Pulmonary artery endothelial cell (primary cell): Measurements from ENCODE around the gene IFIT5. TPM values are rescaled to one million over a fixed set of nuclear protein-coding genes. Genes with fewer than 3 reads are reported as not detected.
A peak's percentile ranks its signal among the peaks of the same experiment; 100 is the strongest.
"Not testable (repeated sequence)": the region's sequence is repeated elsewhere in the genome, so short reads cannot be mapped to it uniquely, and the experiment has no call there.

Source experiments
- DNase-seq: peaks from one replicate; pipeline ENCODE4 v3.0.0-alpha.2; 2011; ENCODE audit warnings: low read depth, low spot score
- total RNA-seq: library from RNA; depleted of rRNA; stranded (reverse); fragments of >200 nt; gene quantifications from 2 replicates; pipeline ENCODE4 v1.2.3, GENCODE V29; 2014

Gene IFIT5, protein sequence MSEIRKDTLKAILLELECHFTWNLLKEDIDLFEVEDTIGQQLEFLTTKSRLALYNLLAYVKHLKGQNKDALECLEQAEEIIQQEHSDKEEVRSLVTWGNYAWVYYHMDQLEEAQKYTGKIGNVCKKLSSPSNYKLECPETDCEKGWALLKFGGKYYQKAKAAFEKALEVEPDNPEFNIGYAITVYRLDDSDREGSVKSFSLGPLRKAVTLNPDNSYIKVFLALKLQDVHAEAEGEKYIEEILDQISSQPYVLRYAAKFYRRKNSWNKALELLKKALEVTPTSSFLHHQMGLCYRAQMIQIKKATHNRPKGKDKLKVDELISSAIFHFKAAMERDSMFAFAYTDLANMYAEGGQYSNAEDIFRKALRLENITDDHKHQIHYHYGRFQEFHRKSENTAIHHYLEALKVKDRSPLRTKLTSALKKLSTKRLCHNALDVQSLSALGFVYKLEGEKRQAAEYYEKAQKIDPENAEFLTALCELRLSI
- total RNA-seq = 11.5 and 19.5 TPM in 2 replicates

DNA sequence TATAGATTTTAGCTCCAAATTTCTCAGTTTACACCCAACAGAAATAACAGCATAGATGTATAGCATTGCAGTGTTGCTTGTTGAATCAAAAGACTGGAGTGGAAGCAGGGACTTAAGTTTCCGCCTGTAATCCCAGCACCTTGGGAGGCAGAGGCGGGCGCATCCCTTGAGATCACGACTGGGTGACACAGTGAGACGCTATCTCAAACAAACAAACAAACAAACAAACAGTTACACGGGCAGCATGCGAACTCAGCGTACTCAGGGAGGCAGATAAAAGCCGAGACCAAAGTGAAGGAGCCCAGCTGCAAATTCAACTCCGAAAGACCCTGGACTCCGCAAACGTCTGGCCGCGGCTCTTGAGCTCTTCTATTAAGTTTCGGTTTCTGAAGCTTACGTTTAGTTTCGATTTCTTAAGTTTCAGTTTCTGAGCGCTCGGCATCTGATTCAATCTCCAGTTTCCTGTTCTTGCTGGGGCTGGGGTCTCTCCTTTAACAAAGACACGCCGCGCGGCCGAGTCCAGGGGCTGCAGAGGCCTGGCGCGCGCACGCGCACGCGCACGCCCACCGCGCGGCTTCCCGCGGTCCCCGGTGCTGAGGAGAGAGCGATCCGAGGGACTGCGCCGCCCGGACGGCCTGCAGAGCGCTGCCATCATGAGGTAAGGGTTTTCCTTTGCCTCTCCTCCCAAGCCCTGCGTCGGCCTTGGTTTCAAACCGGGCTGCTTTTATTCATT is at the start of gene IFIT5:
Gene IFIT5 (plus strand): TSS at position 423 of the 733 bp plus-strand sequence. CDS start 231 bp downstream, at position 654.
- no peak for DNase-seq

DNA sequence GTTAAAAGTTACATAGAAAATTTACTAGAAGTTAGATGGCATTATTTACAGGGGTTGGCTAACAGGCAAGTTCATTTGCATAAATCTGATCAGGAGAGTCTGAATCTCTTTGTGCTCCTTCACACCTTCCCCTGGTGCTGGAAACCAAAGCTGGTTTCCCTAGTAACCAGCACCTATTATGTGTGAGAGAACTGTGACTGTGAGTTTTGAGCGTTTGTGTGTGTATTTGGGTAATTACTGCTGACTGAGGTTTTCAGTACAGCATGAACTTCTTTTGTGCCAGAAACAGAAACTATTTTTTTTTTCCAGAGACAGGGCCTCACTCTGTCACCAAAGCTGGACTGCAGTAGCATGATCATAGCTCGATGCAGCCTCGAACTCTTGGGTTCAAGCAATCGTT is 46.8 kb upstream of the IFIT5 start:
- no peak for DNase-seq

DNA sequence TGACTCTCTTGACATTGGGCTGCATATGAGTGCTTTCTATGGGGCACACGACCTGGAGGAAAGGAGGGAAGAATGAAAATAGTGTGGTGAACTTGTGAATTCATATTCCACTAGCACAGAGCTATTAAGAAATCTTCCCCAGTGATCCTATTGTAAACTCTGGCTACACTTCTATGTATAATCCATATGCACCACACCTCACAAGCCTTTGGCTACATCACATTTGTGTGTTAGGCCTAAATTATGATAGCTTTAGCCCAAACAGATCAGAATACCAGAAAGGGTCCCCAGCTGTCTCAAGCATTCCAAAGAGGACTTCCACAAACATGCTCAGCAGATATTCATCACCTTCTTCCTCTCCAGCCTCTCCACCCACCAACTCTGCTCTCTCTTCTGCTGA is 46.2 kb upstream of the IFIT5 start:
- DNase-seq = no peak

DNA sequence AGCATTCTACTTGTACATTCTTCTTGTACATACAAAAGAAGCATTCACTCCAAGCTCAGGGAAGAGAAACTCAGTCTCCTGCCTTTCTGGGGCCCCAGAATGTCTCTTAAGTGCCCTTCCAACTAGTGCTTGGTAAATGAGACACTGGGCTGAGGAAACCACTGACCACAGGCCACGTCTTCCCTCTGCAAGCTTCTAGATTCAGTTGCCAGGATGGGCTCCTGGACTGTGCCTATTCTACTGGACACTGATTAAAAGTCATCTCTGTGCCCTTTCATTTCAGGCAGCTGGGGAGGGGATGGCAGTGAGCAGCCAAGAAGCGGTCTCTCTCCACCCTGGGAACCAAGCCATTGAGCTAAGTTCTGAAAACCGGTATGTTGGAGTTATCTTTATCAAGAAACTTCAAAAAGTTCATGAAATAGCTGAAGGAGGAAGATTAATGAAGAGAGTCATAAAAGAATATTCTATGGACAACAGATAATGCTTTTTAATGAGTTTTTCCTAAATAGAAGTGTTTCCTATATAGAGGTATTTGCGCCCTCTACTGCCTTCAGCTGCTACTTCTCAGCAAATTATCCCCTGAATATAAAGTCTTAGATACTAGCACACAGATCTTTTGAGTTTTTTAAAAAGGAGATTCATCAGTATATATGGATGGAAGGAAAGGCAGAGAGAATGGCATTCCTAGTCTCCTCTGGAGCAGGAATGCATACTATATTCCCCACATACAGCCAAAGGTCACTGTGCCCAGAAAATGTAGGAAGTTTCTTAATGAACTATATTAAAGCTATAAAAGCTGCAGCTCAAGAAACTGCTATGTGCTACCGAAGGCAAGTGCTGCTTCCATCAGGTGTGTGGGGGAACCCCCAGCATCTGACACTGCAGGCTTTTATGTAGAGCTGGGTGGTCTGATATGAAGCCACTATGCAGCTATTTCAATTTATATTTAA is 44.9 kb upstream of the IFIT5 start:
- no peak for DNase-seq

DNA sequence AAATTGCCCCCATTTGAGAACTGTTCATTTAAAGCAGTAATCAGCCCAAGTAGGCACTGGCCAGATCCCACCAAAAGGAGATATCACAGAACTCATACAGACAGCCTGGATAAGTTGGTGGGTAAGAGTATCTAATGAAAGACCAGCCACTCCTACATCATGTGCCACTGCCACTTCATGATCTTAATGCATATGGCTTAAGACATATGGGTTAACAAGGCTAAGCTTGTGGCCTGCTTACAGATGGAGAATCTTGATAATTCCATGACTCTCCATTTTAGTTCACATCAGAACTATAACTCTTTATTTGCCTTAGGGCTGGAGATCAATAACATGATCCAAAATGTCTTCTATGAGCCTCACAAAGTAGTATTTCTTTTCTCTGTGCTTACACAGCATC is 43.3 kb upstream of the IFIT5 start:
- DNase-seq = no peak

DNA sequence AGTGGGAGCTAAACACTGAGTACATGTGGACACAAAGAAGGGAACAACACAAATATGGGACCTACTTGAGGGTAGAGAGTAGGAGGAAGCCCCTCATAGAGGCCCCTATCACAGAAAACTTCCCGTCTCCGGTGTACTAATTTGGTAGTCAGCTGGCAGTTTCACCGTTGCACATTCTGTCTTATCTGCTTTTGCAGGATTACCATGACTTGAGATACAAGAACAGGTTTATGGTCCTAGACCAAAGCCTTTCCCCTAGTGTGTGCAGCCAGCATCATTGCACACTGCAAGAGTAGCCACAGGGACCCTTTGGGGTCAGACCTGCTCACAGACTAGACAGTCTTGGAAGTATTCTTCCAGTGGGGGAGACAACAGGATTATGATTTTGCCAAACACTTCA is 42.4 kb upstream of the IFIT5 start:
- DNase-seq = no peak

DNA sequence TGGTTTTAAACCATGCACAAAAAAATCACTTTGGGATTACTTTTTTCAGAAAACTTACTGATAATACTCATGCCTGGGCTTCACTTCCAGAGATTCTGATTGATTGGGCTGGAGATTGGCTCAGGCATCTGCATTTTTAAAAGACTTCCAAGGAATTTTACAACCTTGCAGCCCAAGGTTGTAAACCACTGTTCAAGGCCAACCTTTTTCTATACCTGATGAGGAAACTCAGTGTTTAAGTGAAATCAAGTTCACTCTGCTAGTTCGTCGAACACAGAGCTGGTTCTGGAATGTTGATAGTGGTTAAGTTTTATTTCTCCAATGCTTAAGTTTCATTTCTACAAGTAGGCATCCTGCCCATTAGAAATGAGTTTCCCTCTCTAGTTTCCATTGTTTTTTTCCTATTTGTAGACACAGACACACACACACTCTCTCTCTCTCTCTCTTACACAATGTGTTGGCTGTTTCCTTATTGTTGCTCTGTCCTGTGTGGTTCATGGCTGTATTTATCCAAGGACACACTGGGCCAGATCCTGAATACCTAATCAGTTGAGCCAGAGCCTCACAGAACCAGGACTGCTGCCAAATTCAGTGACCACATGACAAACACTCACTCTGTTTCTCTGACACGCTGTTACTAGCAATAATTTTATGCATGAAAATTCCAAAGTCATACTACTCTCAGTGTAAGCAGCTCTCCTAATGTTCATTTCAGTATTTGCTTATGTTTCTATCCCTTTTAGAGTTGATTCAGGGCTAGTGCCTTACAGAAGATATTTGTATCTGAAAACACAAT is 40.3 kb upstream of the IFIT5 start:
- DNase-seq = peak; percentile 96

DNA sequence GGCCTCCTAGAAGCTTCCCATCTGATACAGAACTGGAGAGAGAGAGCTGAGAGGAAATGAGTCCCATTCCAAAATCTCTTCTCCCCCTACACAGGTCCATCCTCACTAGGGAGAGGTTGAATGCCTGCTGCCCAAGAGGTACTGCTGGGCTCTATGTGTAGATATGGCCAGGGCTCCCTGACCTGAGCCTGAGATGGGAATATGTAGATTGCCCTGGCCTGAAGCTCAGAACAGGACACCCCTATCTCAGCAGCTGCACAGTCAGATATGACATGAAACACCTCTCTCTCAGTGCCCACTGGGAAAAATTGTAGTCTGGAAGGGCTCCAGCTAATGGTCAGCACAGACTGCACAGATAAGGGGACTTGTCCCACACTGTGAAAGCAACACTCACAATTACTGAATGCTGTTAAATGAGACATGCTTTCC is 39.6 kb upstream of the IFIT5 start:
- DNase-seq = no peak

DNA sequence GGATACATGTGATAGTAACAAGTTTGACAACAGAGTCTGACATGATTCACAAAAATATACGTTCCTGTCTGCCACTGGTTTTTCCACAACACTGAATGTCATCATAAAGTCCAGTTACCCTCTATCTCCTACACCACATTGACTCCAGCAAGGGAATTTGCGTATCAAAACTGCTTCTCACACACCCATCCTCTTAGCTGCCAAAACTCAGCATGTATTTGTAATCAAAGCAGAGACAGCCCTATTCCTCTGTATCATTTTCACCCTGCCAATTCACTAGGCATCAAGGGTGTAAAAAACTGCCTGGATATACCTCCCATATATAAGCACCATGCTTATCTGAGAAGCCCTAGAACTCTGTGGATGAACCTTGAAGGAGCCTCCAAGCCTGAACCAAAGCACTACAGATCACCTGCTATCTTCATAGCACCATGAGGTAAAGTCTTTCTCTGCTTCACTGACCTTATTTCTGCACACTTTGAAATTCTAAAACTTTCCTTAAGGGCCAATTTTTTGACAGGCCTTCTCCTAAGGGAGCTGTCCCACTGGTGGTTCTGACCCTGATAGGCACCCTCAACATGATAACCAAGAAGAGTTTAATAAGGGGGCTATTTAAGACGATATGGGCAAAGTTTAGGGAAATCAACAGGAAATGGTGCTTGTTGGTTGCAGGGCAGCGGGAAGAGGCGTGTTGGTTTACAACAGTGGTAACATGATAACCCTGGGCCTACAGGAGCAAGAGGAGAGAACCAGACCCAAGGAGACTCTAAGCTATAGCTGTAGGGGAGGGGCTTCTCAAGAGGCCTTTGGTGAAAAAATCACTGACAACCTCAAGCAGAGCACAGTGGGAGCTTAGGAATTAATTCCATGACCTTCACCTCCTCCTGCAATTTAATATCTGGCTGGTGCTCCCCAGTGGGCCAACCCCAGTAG is 36.4 kb upstream of the IFIT5 start, which contains the start of gene IFIT1B:
Gene IFIT1B (plus strand): TSS at position 352 of the 933 bp plus-strand sequence. CDS start 80 bp downstream, at position 432.
- DNase-seq = no peak

DNA sequence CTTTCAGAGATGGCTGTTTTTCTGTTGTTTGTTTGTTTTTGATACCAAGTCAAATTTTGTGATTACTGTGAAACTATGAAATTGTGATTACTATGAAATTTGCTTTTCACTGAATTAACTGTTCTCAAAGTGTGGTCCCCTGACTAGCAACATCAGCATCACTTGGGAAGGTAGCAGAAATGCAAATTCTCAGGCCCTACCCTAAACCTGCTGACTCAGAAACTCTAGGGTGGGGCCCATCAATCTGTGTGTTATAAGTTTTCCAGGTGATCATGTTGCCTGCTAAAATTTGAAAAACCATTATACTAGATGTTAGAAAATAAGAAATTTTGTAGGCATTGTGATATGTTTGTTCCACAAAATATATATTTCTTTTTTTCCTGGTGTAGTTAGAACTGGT is 35.3 kb upstream of the IFIT5 start:
- no peak for DNase-seq

DNA sequence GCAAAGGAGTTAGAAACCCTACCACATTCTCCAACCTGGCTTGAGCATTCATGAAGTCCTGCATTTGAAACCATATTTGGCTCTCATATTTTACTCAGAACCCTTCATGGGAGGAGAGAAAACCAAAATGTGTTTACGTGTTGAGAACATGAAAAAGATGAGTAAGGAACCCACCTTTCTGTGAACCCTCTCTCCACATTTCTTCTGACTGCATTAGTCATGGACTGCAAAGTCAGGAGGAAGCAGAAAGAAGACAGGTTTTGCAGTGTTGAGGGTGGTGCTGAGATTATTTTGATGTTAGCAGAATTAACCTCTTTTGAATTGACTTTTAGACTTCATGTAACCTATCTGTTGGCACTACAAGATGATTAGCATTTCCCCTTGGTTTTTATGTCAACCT is 31.6 kb upstream of the IFIT5 start:
- DNase-seq = no peak

DNA sequence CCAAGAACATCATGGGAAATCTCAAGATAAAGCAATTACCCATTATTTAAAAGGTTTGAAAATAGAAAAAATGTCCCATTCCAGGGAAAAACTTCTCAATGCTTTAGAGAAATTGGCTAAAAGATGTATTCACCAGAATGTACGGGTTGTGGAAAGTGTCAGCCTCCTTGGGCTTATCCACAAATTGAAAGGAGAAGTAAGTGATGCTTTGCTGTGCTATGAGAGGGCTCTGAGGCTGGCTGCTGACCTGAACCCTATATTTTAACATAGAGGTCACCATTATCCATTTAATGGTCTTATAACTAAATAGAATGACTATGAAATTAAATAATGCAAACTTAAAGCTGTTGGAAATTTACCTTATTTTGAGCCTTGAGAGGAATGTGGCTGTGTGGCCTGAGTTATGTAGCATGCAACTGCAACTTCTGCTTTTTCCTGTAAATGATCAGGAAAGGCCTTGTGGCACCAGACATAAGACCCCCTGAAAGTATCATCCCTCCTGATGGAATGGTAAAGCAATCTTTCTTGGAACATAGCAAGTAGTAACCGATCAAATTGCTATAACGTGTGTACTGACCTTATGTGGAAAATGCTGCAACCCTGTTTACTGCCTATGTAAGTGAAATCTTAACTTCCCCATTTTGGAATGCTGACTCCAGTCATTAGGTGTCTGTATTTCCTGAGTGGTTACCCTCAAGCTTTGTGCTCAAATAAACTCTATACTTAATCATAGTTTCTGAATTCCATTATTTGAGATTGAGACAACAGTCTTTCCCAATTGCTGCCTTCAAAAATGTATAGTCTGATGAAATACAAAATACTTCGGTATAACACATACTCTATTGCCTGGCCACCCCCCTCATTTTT is 29.7 kb upstream of the IFIT5 start:
- DNase-seq = no peak

DNA sequence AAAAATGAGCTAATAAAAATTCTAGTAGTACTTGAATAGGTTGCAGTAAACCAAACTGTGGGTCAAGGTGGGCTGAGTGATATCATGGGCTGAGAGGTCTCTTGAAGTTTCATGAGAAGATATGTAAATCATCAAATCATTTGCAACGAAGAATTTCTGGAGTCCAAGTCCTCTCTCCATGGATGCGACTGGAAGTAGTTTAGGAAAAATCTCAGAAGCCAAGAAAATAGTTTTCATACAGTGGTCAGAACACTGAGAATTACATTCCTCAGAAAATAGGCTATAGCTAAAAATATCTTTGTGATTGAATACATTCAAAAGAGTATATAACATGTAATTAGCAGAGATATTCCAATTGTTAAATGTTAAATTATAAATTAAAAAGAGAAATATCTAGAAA is 25.6 kb upstream of the IFIT5 start:
- no peak for DNase-seq

DNA sequence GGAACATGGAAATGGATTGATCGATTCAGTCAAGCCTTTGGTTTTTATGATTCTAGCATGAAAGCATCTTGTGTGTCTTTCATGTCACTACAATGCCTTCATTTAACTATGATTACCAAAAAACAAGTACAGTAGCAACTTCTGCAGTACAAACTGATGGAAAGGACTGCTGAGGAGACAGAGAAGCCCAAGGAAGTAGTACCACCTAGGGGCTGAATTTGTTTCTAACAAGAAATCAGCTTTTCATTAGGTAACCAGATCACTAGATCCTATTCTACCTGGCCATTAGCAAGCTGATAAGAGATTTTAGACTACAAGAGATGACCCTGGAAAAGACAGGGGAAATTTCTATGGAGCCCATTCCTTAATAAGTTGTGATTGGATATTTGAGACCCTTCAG is 25.1 kb upstream of the IFIT5 start:
- DNase-seq = no peak

DNA sequence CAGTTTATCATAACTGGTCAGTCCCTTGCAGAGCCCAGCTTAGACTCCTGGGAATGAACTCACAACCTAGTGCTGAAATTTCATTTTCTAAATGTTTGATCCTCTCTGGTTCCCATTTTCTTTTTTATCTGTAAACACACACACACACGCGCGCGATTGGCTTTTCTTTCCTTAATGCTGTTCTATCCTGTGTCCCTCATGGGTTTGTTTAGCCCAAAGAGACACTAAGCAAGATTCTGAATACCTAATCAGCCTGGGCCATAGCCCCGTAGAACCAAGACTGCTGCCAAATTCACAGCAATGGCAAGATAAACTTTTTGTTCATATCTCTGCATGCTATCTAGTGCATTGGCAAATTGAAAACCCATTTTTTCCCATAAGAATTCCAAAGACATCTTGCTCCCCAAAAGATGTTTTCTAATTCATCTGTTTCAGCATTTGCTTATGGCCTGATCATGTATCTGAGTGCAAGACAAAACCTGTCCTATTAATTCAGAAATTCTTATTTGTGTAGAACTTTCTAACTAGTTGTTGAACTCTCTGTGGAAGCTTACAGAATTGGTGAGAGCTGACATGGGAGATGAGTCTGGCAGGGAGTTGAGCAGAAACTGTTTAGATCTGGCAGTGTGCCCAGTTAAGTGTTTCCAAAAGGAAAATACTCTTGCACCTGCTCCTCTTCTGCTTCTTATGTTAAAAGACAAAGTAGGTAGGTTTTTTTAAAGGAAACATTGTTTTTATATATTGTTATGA is 23.7 kb upstream of the IFIT5 start:
- no peak for DNase-seq

DNA sequence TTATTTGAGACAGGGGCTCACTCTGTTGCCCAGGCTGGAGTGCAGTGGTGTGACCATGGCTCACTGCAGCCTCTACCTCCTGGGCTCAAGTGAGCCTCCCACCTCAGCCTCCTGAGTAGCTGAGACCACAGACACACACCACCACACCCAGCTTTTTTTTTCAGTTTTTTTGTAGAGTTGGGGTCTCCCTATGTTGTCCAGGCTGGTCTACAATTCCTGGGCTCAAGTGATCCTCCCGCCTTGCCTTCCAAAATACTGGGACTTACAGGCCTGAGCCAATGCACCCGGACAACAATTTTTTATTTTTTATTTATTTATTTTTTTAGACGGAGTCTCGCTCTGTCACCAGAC is 23.2 kb upstream of the IFIT5 start:
- not testable (repeated sequence) for DNase-seq

DNA sequence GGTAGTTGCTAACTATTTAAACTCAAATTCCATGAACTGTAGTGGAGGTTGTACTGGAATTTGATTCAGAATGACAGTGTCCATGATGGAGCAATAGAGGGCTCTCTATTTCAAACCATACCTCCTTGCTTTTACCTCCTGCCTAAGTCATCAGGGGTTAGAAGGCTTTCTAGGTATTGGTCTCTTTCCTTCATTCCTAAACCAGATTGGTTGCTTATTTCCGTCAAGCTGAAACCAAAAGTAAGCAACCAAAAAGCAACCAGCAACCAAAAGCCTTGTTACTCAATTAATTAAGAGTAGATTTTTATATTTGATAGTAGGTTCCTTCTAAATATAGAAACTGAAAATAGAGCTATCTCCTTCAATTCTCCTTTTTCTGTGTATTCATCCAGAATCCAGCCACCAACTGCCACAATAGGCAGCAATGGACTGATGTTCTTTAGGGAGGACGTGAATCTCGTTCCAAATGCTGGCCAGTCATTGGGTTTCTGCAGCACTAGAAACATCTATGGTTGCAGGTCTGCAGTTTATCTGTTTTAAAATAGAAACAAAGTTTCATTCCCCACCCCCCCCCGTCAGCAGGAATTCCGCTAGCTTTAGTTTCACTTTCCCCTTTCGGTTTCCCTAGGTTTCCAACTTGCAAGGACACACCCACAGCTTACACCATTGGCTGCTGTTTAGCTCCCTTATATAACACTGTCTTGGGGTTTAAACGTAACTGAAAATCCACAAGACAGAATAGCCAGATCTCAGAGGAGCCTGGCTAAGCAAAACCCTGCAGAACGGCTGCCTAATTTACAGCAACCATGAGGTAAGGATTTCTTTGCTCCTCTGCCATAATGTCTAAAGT is 22.2 kb upstream of the IFIT5 start, which contains the start of gene IFIT1:
Gene IFIT1 (plus strand): TSS at position 717 of the 850 bp plus-strand sequence. CDS start 90 bp downstream, at position 807.
- peak; percentile 40 for DNase-seq
